Vagina (tissue), 2 donors: ENCODE measurements around the gene WBP2.

Experiments
- CTCF ChIP-seq, 3 experiments: fragments of 450-650 bp in 2 of 3; fragments of 200-600 bp in 1 of 3; sonication (generic) in 1 of 3; IDR thresholded peaks; one replicate each; pipeline ENCODE4 v1.5.1; 2017 to 2019; ENCODE audit warnings: antibody characterized with exemption in 3 of 3, mild to moderate bottlenecking in 2 of 3, moderate library complexity in 2 of 3
- POLR2A ChIP-seq, 2 donors: fragments of 450-650 bp; IDR thresholded peaks; one replicate each; pipeline ENCODE4 v1.6.1; 2017; ENCODE audit warnings: antibody characterized with exemption in 2 of 2, mild to moderate bottlenecking in 2 of 2, moderate library complexity in 2 of 2

GRCh38 chr17:75827308-75828075 is 27.6 kb downstream of the WBP2 start:
- peak; percentile 29 to 61 (median 32) for TF ChIP-seq CTCF (IDR thresholded peaks at IDR 0.05)
- no peak for TF ChIP-seq POLR2A (IDR thresholded peaks at IDR 0.05)
